ENCODE results near the gene MYADML2.

DNA sequence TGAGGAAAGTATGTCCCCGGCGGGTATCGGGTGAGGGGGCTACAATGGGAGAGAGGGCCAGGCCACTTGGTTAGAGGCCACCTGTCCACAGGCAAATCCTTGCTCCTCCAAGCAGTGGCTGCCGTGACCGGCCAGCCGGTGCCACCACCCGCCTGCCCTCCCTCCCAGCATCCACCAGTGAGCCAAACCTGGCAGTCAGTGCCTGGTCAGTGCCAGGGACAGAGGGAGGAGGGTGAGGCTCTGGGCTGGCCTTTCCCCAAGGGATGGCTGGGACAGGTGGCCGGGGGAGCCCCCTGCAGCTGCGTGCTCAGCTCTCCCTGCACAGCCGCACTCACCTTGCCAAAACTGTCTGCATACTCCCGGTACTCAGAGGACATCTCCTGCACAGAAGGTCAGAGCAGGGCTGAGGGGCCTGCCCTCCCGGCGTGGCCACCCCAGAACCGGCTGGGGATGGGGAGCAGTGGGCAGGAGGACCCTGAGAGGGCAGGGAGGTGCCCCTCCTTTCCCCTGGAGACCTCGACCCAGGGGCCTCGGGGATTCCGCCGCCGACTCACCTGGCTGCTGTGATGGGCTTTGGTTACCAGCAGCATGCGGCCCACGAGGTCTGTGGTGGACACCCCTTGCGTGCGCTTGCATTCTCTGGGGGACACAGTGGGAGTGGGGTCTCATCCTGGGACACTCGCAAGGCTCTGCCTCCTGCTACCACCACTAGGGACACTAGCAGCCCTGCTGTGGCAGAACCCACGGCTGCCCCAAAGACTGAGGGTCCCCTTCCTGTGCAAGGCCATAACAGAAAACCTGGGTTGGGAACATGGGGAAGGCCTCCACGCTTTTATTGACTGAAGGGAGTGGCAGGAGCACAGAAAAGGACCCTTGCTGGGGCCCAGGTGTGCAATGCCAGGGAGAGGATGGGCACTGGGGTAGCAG, 39.6 kb downstream of the MYADML2 start:
- TF ChIP-seq EZH2 (IDR thresholded peaks at IDR 0.05; ENCODE audit: low read depth, low read length, severe bottlenecking) = no peak
- TF ChIP-seq, protein P1, sequence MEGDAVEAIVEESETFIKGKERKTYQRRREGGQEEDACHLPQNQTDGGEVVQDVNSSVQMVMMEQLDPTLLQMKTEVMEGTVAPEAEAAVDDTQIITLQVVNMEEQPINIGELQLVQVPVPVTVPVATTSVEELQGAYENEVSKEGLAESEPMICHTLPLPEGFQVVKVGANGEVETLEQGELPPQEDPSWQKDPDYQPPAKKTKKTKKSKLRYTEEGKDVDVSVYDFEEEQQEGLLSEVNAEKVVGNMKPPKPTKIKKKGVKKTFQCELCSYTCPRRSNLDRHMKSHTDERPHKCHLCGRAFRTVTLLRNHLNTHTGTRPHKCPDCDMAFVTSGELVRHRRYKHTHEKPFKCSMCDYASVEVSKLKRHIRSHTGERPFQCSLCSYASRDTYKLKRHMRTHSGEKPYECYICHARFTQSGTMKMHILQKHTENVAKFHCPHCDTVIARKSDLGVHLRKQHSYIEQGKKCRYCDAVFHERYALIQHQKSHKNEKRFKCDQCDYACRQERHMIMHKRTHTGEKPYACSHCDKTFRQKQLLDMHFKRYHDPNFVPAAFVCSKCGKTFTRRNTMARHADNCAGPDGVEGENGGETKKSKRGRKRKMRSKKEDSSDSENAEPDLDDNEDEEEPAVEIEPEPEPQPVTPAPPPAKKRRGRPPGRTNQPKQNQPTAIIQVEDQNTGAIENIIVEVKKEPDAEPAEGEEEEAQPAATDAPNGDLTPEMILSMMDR (IDR thresholded peaks at IDR 0.05; ENCODE audit: control extremely low read depth in 1 of 3, insufficient read depth in 1 of 3, low read depth in 1 of 3, low read length in 3 of 3) = peak in 1 of 3 experiments; percentile 24; a peak in 1 of 4 replicates
- no peak for TF ChIP-seq HDAC2 (IDR thresholded peaks at IDR 0.05; ENCODE audit: borderline replicate concordance in 1 of 2, low read depth in 2 of 2, low read length in 2 of 2)
- no peak for TF ChIP-seq SRF (IDR thresholded peaks at IDR 0.05; ENCODE audit: low read depth, low read length)
- TF ChIP-seq, protein P2, sequence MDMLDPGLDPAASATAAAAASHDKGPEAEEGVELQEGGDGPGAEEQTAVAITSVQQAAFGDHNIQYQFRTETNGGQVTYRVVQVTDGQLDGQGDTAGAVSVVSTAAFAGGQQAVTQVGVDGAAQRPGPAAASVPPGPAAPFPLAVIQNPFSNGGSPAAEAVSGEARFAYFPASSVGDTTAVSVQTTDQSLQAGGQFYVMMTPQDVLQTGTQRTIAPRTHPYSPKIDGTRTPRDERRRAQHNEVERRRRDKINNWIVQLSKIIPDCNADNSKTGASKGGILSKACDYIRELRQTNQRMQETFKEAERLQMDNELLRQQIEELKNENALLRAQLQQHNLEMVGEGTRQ (IDR thresholded peaks at IDR 0.05; ENCODE audit: low read length) = no peak
- TF ChIP-seq SP4 (IDR thresholded peaks at IDR 0.05; ENCODE audit: low read length) = no peak
- no peak for TF ChIP-seq ZNF274 (IDR thresholded peaks at IDR 0.05; ENCODE audit: borderline replicate concordance, extremely low read depth, low read length)
